A549 treated with AZD9567 at 1 μM for 4 hours (cell line): ENCODE measurements around the gene ASL. TPM values are rescaled to one million over a fixed set of nuclear protein-coding genes. Genes with fewer than 3 reads are reported as not detected.

Experiments
- total RNA-seq: library from RNA; stranded (reverse); fragments of 200-300 nt; extraction: Qiagen RNA extraction; gene quantifications from 5 replicates; pipeline ENCODE4 v1.2.3, GENCODE V29; 2022; ENCODE audit not compliant: insufficient read depth

ASL gene
- 23.6 to 25.5 TPM (median 24.2 TPM) in 5 replicates for total RNA-seq

GRCh38 chr7:66075590-66076461 lies at the start of gene ASL:
Gene ASL (plus strand): TSS chr7:66075819. CDS start chr7:66076082, 263 bp downstream.

GRCh38 chr7:66114743-66115649 lies 39.4 kb downstream of the ASL start, which contains the start of gene CRCP:
Gene CRCP (plus strand): TSS chr7:66114847. CDS start chr7:66114963, 116 bp downstream.

Other genes with a start within 250 kb of the ASL start
- gene VKORC1L1, start 202.7 kb upstream of the ASL start, total RNA-seq, result 28.4 to 34.4 TPM (median 33.0 TPM) in 5 replicates
- 32.3 to 35.6 TPM (median 33.5 TPM) in 5 replicates for gene GUSB, start 93.6 kb upstream of the ASL start, total RNA-seq
- 25.2 to 36.2 TPM (median 26.2 TPM) in 5 replicates for gene CRCP, start 39.0 kb downstream of the ASL start, total RNA-seq
- 5.9 to 11.3 TPM (median 8.1 TPM) in 5 replicates for gene TPST1, start 129.5 kb downstream of the ASL start, total RNA-seq